Measurements from ENCODE around the gene CDC27. TPM values are rescaled to one million over a fixed set of nuclear protein-coding genes. Genes with fewer than 3 reads are reported as not detected.
"Not testable (repeated sequence)": the region's sequence is repeated elsewhere in the genome, so short reads cannot be mapped to it uniquely, and the experiment has no call there.

CDC27 gene
- total and polyA plus RNA-seq, 5 donors from 2014 or later, result 63.5 to 114 (median 95.5) TPM

GRCh38 chr17:47218896-47219430 is 29.9 kb upstream of the CDC27 start:
- H3K27ac Mint-ChIP-seq, result no peak overlapping the region
- H3K36me3 ChIP-seq (ENCODE audit: control insufficient read depth, insufficient read depth, low read length), result no peaks in the 10 kb centered on the region
- H3K4me1 ChIP-seq (ENCODE audit: control insufficient read depth, insufficient read depth, low read length, poor library complexity, severe bottlenecking), result peaks cover 7% of the 10 kb centered on the region
- peaks cover 2% of the 10 kb centered on the region for H3K27me3 ChIP-seq (ENCODE audit: control insufficient read depth, insufficient read depth, low read length)
- no peaks in the 10 kb centered on the region for H3K9me3 ChIP-seq (ENCODE audit: control insufficient read depth in 2 of 2, low read length in 2 of 2)
- peaks cover 0 to 35% (median 5%) of the 10 kb centered on the region in 4 donors for H3K4me1 Mint-ChIP-seq
- ATAC-seq (ENCODE audit: low read depth in 2 of 2), result no peak
- H3K27ac ChIP-seq (ENCODE audit: insufficient read depth, low read length, poor library complexity, severe bottlenecking), result no peak overlapping the region
- H3K36me3 Mint-ChIP-seq, result no peaks in the 10 kb centered on the region
- no peak overlapping the region for H3K4me3 ChIP-seq (ENCODE audit: low read depth, low read length)
- H3K9me3 Mint-ChIP-seq, result peaks cover 0 to 1% (median 0%) of the 10 kb centered on the region in 7 donors
- H3K4me3 Mint-ChIP-seq, result no peak overlapping the region
- DNase-seq, result no peak
- H3K27me3 Mint-ChIP-seq, result no peaks in the 10 kb centered on the region

GRCh38 chr17:47217279-47217678 is 28.2 kb upstream of the CDC27 start:
- not testable (repeated sequence) for H3K9me3 Mint-ChIP-seq; H3K36me3 ChIP-seq (ENCODE audit: control insufficient read depth, insufficient read depth, low read length); H3K4me1 ChIP-seq (ENCODE audit: control insufficient read depth, insufficient read depth, low read length, poor library complexity, severe bottlenecking); H3K4me3 ChIP-seq (ENCODE audit: low read depth, low read length); H3K36me3 Mint-ChIP-seq; H3K4me3 Mint-ChIP-seq; H3K27me3 ChIP-seq (ENCODE audit: control insufficient read depth, insufficient read depth, low read length); H3K27ac ChIP-seq (ENCODE audit: insufficient read depth, low read length, poor library complexity, severe bottlenecking); H3K9me3 ChIP-seq (ENCODE audit: control insufficient read depth in 2 of 2, low read length in 2 of 2); H3K27me3 Mint-ChIP-seq
- ATAC-seq (ENCODE audit: low read depth in 2 of 2) (peak; percentile 54 to 77), DNase-seq (peak in 2 of 3 donors; percentile 28 to 46)
- H3K4me1 Mint-ChIP-seq, result peaks cover 0 to 35% (median 5%) of the 10 kb centered on the region in 4 donors
- peak overlapping the region in 1 of 3 donors; percentile 31 for H3K27ac Mint-ChIP-seq

- H3K27me3 ChIP-seq (ENCODE audit: control insufficient read depth, insufficient read depth, low read length); ATAC-seq (ENCODE audit: low read depth in 2 of 2); H3K9me3 Mint-ChIP-seq; H3K4me3 Mint-ChIP-seq; H3K36me3 Mint-ChIP-seq; H3K9me3 ChIP-seq (ENCODE audit: control insufficient read depth in 2 of 2, low read length in 2 of 2); H3K4me3 ChIP-seq (ENCODE audit: low read depth, low read length); H3K27me3 Mint-ChIP-seq; DNase-seq; H3K27ac ChIP-seq (ENCODE audit: insufficient read depth, low read length, poor library complexity, severe bottlenecking); H3K36me3 ChIP-seq (ENCODE audit: control insufficient read depth, insufficient read depth, low read length); H3K4me1 ChIP-seq (ENCODE audit: control insufficient read depth, insufficient read depth, low read length, poor library complexity, severe bottlenecking): not testable (repeated sequence)
- H3K27ac Mint-ChIP-seq, result peak overlapping the region in 2 of 3 donors; percentile 14 to 31
- H3K4me1 Mint-ChIP-seq, result peaks cover 0 to 35% (median 5%) of the 10 kb centered on the region in 4 donors
These were observed 27.7 kb upstream of the CDC27 start for GRCh38 chr17:47216821-47217220.

- peaks cover 0 to 20% (median under 1%) of the 10 kb centered on the region in 4 donors for H3K4me1 Mint-ChIP-seq
- Histone ChIP-seq H3K4me1 (ENCODE audit: control insufficient read depth, insufficient read depth, low read length, poor library complexity, severe bottlenecking) (no peaks in the 10 kb centered on the region), H3K27me3 (ENCODE audit: control insufficient read depth, insufficient read depth, low read length) (peaks cover 6% of the 10 kb centered on the region), H3K9me3 (ENCODE audit: control insufficient read depth in 2 of 2, low read length in 2 of 2) (no peaks in the 10 kb centered on the region), H3K36me3 (ENCODE audit: control insufficient read depth, insufficient read depth, low read length) (no peaks in the 10 kb centered on the region), H3K27ac (ENCODE audit: insufficient read depth, low read length, poor library complexity, severe bottlenecking) (no peak overlapping the region), H3K4me3 (ENCODE audit: low read depth, low read length) (no peak overlapping the region)
- no peak for DNase-seq
- no peaks in the 10 kb centered on the region for H3K36me3 Mint-ChIP-seq
- H3K9me3 Mint-ChIP-seq, result peaks cover 0 to 1% (median 0%) of the 10 kb centered on the region in 7 donors
- no peak for ATAC-seq (ENCODE audit: low read depth in 2 of 2)
- H3K27me3 Mint-ChIP-seq, result peaks cover 5% of the 10 kb centered on the region
- no peak overlapping the region for H3K27ac Mint-ChIP-seq
- no peak overlapping the region for H3K4me3 Mint-ChIP-seq
These were observed 25.8 kb upstream of the CDC27 start for GRCh38 chr17:47214931-47215330.

GRCh38 chr17:47213540-47213939 is 24.4 kb upstream of the CDC27 start:
- Histone ChIP-seq H3K27ac (ENCODE audit: insufficient read depth, low read length, poor library complexity, severe bottlenecking) (no peak overlapping the region), H3K4me3 (ENCODE audit: low read depth, low read length) (no peak overlapping the region), H3K36me3 (ENCODE audit: control insufficient read depth, insufficient read depth, low read length) (no peaks in the 10 kb centered on the region), H3K27me3 (ENCODE audit: control insufficient read depth, insufficient read depth, low read length) (peaks cover 6% of the 10 kb centered on the region), H3K4me1 (ENCODE audit: control insufficient read depth, insufficient read depth, low read length, poor library complexity, severe bottlenecking) (no peaks in the 10 kb centered on the region), H3K9me3 (ENCODE audit: control insufficient read depth in 2 of 2, low read length in 2 of 2) (no peaks in the 10 kb centered on the region)
- no peaks in the 10 kb centered on the region for H3K36me3 Mint-ChIP-seq
- ATAC-seq (ENCODE audit: low read depth in 2 of 2), result no peak
- peaks cover 0 to 1% (median 0%) of the 10 kb centered on the region in 7 donors for H3K9me3 Mint-ChIP-seq
- H3K4me1 Mint-ChIP-seq, result peaks cover 0 to 11% (median 0%) of the 10 kb centered on the region in 4 donors
- no peak overlapping the region for H3K27ac Mint-ChIP-seq
- DNase-seq, result no peak
- peaks cover 5% of the 10 kb centered on the region for H3K27me3 Mint-ChIP-seq
- no peak overlapping the region for H3K4me3 Mint-ChIP-seq

- Histone ChIP-seq H3K9me3 (ENCODE audit: control insufficient read depth in 2 of 2, low read length in 2 of 2) (no peaks in the 10 kb centered on the region), H3K4me3 (ENCODE audit: low read depth, low read length) (no peak overlapping the region), H3K27me3 (ENCODE audit: control insufficient read depth, insufficient read depth, low read length) (peaks cover 6% of the 10 kb centered on the region), H3K27ac (ENCODE audit: insufficient read depth, low read length, poor library complexity, severe bottlenecking) (no peak overlapping the region), H3K4me1 (ENCODE audit: control insufficient read depth, insufficient read depth, low read length, poor library complexity, severe bottlenecking) (peaks cover 4% of the 10 kb centered on the region), H3K36me3 (ENCODE audit: control insufficient read depth, insufficient read depth, low read length) (no peaks in the 10 kb centered on the region)
- H3K4me1 Mint-ChIP-seq, result peaks cover 0 to 14% (median 0%) of the 10 kb centered on the region in 4 donors
- ATAC-seq (ENCODE audit: low read depth in 2 of 2) (no peak), DNase-seq (no peak)
- no peak overlapping the region for H3K27ac Mint-ChIP-seq
- peak overlapping the region in 1 of 4 donors; percentile 55 for H3K4me3 Mint-ChIP-seq
- H3K36me3 Mint-ChIP-seq, result no peaks in the 10 kb centered on the region
- peaks cover 0 to 1% (median 0%) of the 10 kb centered on the region in 7 donors for H3K9me3 Mint-ChIP-seq
- peaks cover 5% of the 10 kb centered on the region for H3K27me3 Mint-ChIP-seq
These were observed 23.4 kb upstream of the CDC27 start for GRCh38 chr17:47212458-47212857.

GRCh38 chr17:47210779-47211178 is 21.7 kb upstream of the CDC27 start:
- Mint-ChIP-seq H3K9me3 (peaks cover 0 to 1% (median 0%) of the 10 kb centered on the region in 7 donors), H3K4me3 (peak overlapping the region in 1 of 4 donors; percentile 4), H3K4me1 (peaks cover 0 to 24% (median 8%) of the 10 kb centered on the region in 4 donors), H3K27ac (peak overlapping the region in 1 of 3 donors; percentile 34), H3K36me3 (no peaks in the 10 kb centered on the region), H3K27me3 (peaks cover 5% of the 10 kb centered on the region)
- peaks cover 16% of the 10 kb centered on the region for H3K4me1 ChIP-seq (ENCODE audit: control insufficient read depth, insufficient read depth, low read length, poor library complexity, severe bottlenecking)
- H3K9me3 ChIP-seq (ENCODE audit: control insufficient read depth in 2 of 2, low read length in 2 of 2), result no peaks in the 10 kb centered on the region
- no peaks in the 10 kb centered on the region for H3K36me3 ChIP-seq (ENCODE audit: control insufficient read depth, insufficient read depth, low read length)
- no peak overlapping the region for H3K4me3 ChIP-seq (ENCODE audit: low read depth, low read length)
- no peak overlapping the region for H3K27ac ChIP-seq (ENCODE audit: insufficient read depth, low read length, poor library complexity, severe bottlenecking)
- no peak for ATAC-seq (ENCODE audit: low read depth in 2 of 2)
- DNase-seq, result no peak
- peaks cover 6% of the 10 kb centered on the region for H3K27me3 ChIP-seq (ENCODE audit: control insufficient read depth, insufficient read depth, low read length)

GRCh38 chr17:47210105-47210504 is 21.0 kb upstream of the CDC27 start:
- no peak overlapping the region for H3K4me3 ChIP-seq (ENCODE audit: low read depth, low read length)
- H3K27ac ChIP-seq (ENCODE audit: insufficient read depth, low read length, poor library complexity, severe bottlenecking), result no peak overlapping the region
- H3K4me3 Mint-ChIP-seq, result no peak overlapping the region
- no peaks in the 10 kb centered on the region for H3K9me3 ChIP-seq (ENCODE audit: control insufficient read depth in 2 of 2, low read length in 2 of 2)
- ATAC-seq (ENCODE audit: low read depth in 2 of 2) (no peak), DNase-seq (no peak)
- H3K27ac Mint-ChIP-seq, result no peak overlapping the region
- peaks cover 6% of the 10 kb centered on the region for H3K27me3 ChIP-seq (ENCODE audit: control insufficient read depth, insufficient read depth, low read length)
- peaks cover 0 to 1% (median 0%) of the 10 kb centered on the region in 7 donors for H3K9me3 Mint-ChIP-seq
- H3K27me3 Mint-ChIP-seq, result peaks cover 5% of the 10 kb centered on the region
- no peaks in the 10 kb centered on the region for H3K36me3 ChIP-seq (ENCODE audit: control insufficient read depth, insufficient read depth, low read length)
- peaks cover 0 to 30% (median 14%) of the 10 kb centered on the region in 4 donors for H3K4me1 Mint-ChIP-seq
- peaks cover 20% of the 10 kb centered on the region for H3K4me1 ChIP-seq (ENCODE audit: control insufficient read depth, insufficient read depth, low read length, poor library complexity, severe bottlenecking)
- H3K36me3 Mint-ChIP-seq, result no peaks in the 10 kb centered on the region

All from CD4-positive, CD25-positive, alpha-beta regulatory T cell (primary cell).